HG03025 (cell line): ENCODE results near the gene GPR176.
A peak's percentile ranks its signal among the peaks of the same experiment; 100 is the strongest.

Source experiments
- ATAC-seq: cut with Tn5 transposase; IDR thresholded peaks from one replicate; pipeline ENCODE4 v1.9.1; 2021; ENCODE audit warnings: mild to moderate bottlenecking, moderate library complexity; ENCODE audit not compliant: unreplicated experiment, low FRiP score

GPR176 gene

GRCh38 chr15:39936681-39937080, 16.6 kb upstream of the GPR176 start:
- ATAC-seq: no peak

GRCh38 chr15:39936187-39936586, 16.1 kb upstream of the GPR176 start:
- no peak for ATAC-seq

GRCh38 chr15:39935241-39935640, 15.2 kb upstream of the GPR176 start:
- no peak for ATAC-seq

- ATAC-seq: no peak
Observed at GRCh38 chr15:39934397-39935071, 14.5 kb upstream of the GPR176 start.

GRCh38 chr15:39931615-39932014, 11.5 kb upstream of the GPR176 start:
- ATAC-seq: no peak

- no peak for ATAC-seq
Observed at GRCh38 chr15:39926526-39926925, 6.5 kb upstream of the GPR176 start.

- no peak for ATAC-seq
Observed at GRCh38 chr15:39925112-39925842, 5.2 kb upstream of the GPR176 start.

GRCh38 chr15:39924437-39924836, 4.4 kb upstream of the GPR176 start:
- no peak for ATAC-seq

- ATAC-seq: no peak
Observed at GRCh38 chr15:39922462-39923092, 2.5 kb upstream of the GPR176 start.

GRCh38 chr15:39921274-39921638, 1.2 kb upstream of the GPR176 start:
- ATAC-seq: no peak

GRCh38 chr15:39920510-39921273, 626 bp upstream of the GPR176 start:
- peak; percentile 78 for ATAC-seq

GRCh38 chr15:39919411-39919747, 687 bp downstream of the GPR176 start:
- no peak for ATAC-seq

- no peak for ATAC-seq
Observed at GRCh38 chr15:39918688-39919385, 1.2 kb downstream of the GPR176 start.

GRCh38 chr15:39914977-39915376, 5.1 kb downstream of the GPR176 start:
- ATAC-seq: no peak

GRCh38 chr15:39909007-39909406, 11.1 kb downstream of the GPR176 start:
- ATAC-seq: no peak

GRCh38 chr15:39908186-39908585, 11.9 kb downstream of the GPR176 start:
- ATAC-seq: no peak

GRCh38 chr15:39907216-39907615, 12.8 kb downstream of the GPR176 start:
- no peak for ATAC-seq

GRCh38 chr15:39904115-39904514, 16.0 kb downstream of the GPR176 start:
- ATAC-seq: no peak

GRCh38 chr15:39898317-39898716, 21.7 kb downstream of the GPR176 start:
- no peak for ATAC-seq

GRCh38 chr15:39896846-39897245, 23.2 kb downstream of the GPR176 start:
- ATAC-seq: no peak

- no peak for ATAC-seq
Observed at GRCh38 chr15:39896101-39896500, 24.0 kb downstream of the GPR176 start.
